GM12878 (cell line): Measurements from ENCODE around the gene HS3ST3B1. TPM values are rescaled to one million over a fixed set of nuclear protein-coding genes. Genes with fewer than 3 reads are reported as not detected.
A peak's percentile ranks its signal among the peaks of the same experiment; 100 is the strongest.

Source experiments
- ATAC-seq: fragments of 200-7000 bp; cut with Tn5 transposase; 3 replicates; pipeline ENCODE4 v1.9.1; 2020; ENCODE audit warnings: mild to moderate bottlenecking, moderate library complexity
- Bru-seq: library from RNA; stranded (reverse); fragments of 400-500 nt; gene quantifications from one replicate; lab custom pipeline; 2021; lab: Mats Ljungman, UMichigan
- BruChase-seq, 2 experiments: library from RNA; stranded (reverse); fragments of 400-500 nt; gene quantifications; one replicate each; lab custom pipeline; 2021; lab: Mats Ljungman, UMichigan
- BruUV-seq: library from RNA; stranded (reverse); fragments of 400-500 nt; replicated peaks from 2 replicates; lab custom pipeline; 2021; lab: Mats Ljungman, UMichigan
- CTCF ChIA-PET: fragments of 300-600 bp; sonication (Branson Sonifier 250); formaldehyde crosslinking; extraction: SDS; loops from one replicate; lab custom pipeline; 2021; ENCODE audit warnings: inconsistent platforms; lab: Yijun Ruan, JAX
- POLR2A ChIA-PET: fragments of 350-600 bp; formaldehyde crosslinking; extraction: SDS; loops from one replicate; lab custom pipeline; 2021; ENCODE audit warnings: inconsistent platforms; lab: Charles Lee
- RAD21 ChIA-PET: fragments of 300-600 bp; sonication (Branson Sonifier 250); formaldehyde crosslinking; loops from one replicate; lab custom pipeline; 2023; ENCODE audit warnings: antibody characterized with exemption; ENCODE audit not compliant: unreplicated experiment; lab: Charles Lee
- SMC1A ChIA-PET: fragments of 300-600 bp; sonication (Branson Sonifier 250); formaldehyde crosslinking; loops from one replicate; lab custom pipeline; 2023; ENCODE audit not compliant: unreplicated experiment, uncharacterized antibody; lab: Charles Lee
- DNase-seq: peaks from one replicate; pipeline ENCODE4 v3.0.0-alpha.2; 2011; ENCODE audit warnings: low read depth, low spot score
- FAIRE-seq: peaks from 3 replicates; lab custom pipeline; 2011; peaks lifted over from hg19 to GRCh38; lab: Jason Lieb, UNC
- H2AFZ ChIP-seq: 2 replicates; pipeline ENCODE4 v1.6.0; 2011; ENCODE audit warnings: low read depth, low read length, control low read depth; ENCODE audit not compliant: control insufficient read depth
- H3K27ac ChIP-seq: 2 replicates; pipeline ENCODE4 v1.5.1; 2011; ENCODE audit warnings: control low read depth; ENCODE audit not compliant: control insufficient read depth, insufficient read depth
- H3K27me3 ChIP-seq, 2 experiments: replicated peaks in 1 of 2; 2 replicates each; pipeline versions ENCODE4 v1.6.0 to v1.6.1; 2011; ENCODE audit warnings: low read length in 1 of 2; ENCODE audit not compliant: control insufficient read depth in 2 of 2, insufficient read depth in 2 of 2
- H3K36me3 ChIP-seq, 2 experiments: 2 replicates each; pipeline ENCODE4 v1.5.1; 2011; ENCODE audit warnings: low read length in 1 of 2; ENCODE audit not compliant: control insufficient read depth in 2 of 2, insufficient read depth in 2 of 2
- H3K4me1 ChIP-seq: 2 replicates; pipeline ENCODE4 v1.6.1; 2011; ENCODE audit warnings: mild to moderate bottlenecking, low read length, moderate library complexity, mixed read lengths; ENCODE audit not compliant: control insufficient read depth, insufficient read depth
- H3K4me2 ChIP-seq: 2 replicates; pipeline ENCODE4 v1.6.0; 2011; ENCODE audit warnings: control low read depth; ENCODE audit not compliant: control insufficient read depth, insufficient read depth
- H3K4me3 ChIP-seq: fragments of 200-600 bp; sonication (generic); 2 replicates; pipeline ENCODE4 v1.5.1; 2016
- H3K79me2 ChIP-seq: 2 replicates; pipeline ENCODE4 v1.6.0; 2011; ENCODE audit warnings: low read length; ENCODE audit not compliant: control insufficient read depth, insufficient read depth
- H3K9ac ChIP-seq: 2 replicates; pipeline ENCODE4 v1.8.0; 2011; ENCODE audit warnings: low read length, control low read depth, mixed read lengths; ENCODE audit not compliant: control insufficient read depth, insufficient read depth
- H3K9me3 ChIP-seq: replicated peaks from 3 replicates; pipeline ENCODE4 v1.5.1; 2011; ENCODE audit warnings: mild to moderate bottlenecking, low read length; ENCODE audit not compliant: control insufficient read depth, insufficient read depth
- H4K20me1 ChIP-seq: 2 replicates; pipeline ENCODE4 v1.6.0; 2011; ENCODE audit not compliant: control insufficient read depth, insufficient read depth
- ATF7 ChIP-seq: fragments of 450-650 bp; IDR thresholded peaks from 2 replicates; pipeline ENCODE4 v1.6.1; 2016; ENCODE audit warnings: low read depth, mild to moderate bottlenecking
- EP300 ChIP-seq, 2 experiments: fragments of 150-350 bp in 1 of 2; IDR thresholded peaks; 2 replicates each; pipeline ENCODE4 v1.6.1; 2011 to 2012; ENCODE audit warnings: low read depth in 2 of 2, low read length in 2 of 2, borderline replicate concordance in 1 of 2, improper control_type of control experiment in 1 of 2, inconsistent platforms in 1 of 2; ENCODE audit not compliant: control insufficient read depth in 1 of 2
- EZH2 ChIP-seq: IDR thresholded peaks from 2 replicates; pipeline ENCODE4 v1.6.1; 2012; ENCODE audit warnings: low read depth, mild to moderate bottlenecking, control low read depth, inconsistent platforms, low read length, borderline replicate concordance; ENCODE audit not compliant: control insufficient read depth
- HDGF ChIP-seq: fragments of 450-650 bp; IDR thresholded peaks from 2 replicates; pipeline ENCODE4 v1.6.1; 2016; ENCODE audit warnings: antibody characterized with exemption
- IRF5 ChIP-seq: fragments of 450-650 bp; IDR thresholded peaks from 2 replicates; pipeline ENCODE4 v1.6.1; 2017; ENCODE audit warnings: borderline replicate concordance
- MEF2B ChIP-seq: fragments of 450-650 bp; IDR thresholded peaks from 2 replicates; pipeline ENCODE4 v1.6.1; 2018; ENCODE audit warnings: mild to moderate bottlenecking, moderate library complexity; ENCODE audit not compliant: partially characterized antibody, poor library complexity, severe bottlenecking
- MTA2 ChIP-seq: fragments of 450-650 bp; IDR thresholded peaks from 2 replicates; pipeline ENCODE4 v1.6.1; 2016; ENCODE audit warnings: low read depth, mild to moderate bottlenecking, moderate library complexity
- PML ChIP-seq: IDR thresholded peaks from 2 replicates; pipeline ENCODE4 v1.6.1; 2012; ENCODE audit warnings: low read length, inconsistent platforms
- POU2F2 ChIP-seq: IDR thresholded peaks from 3 replicates; pipeline ENCODE4 v1.6.1; 2011; ENCODE audit warnings: low read depth, mild to moderate bottlenecking, low read length, borderline replicate concordance
- SIN3A ChIP-seq: IDR thresholded peaks from 2 replicates; pipeline ENCODE4 v1.6.1; 2012; ENCODE audit warnings: low read depth, low read length, improper control_type of control experiment
- SMAD5 ChIP-seq: IDR thresholded peaks from 2 replicates; pipeline ENCODE4 v1.6.1; 2016; ENCODE audit warnings: antibody characterized with exemption, low read depth
- SMARCA5 ChIP-seq: fragments of 450-650 bp; IDR thresholded peaks from 2 replicates; pipeline ENCODE4 v1.6.1; 2017; ENCODE audit warnings: mild to moderate bottlenecking
- SP1 ChIP-seq: IDR thresholded peaks from one replicate; pipeline ENCODE4 v1.6.1; 2011; ENCODE audit warnings: low read depth, low read length
- STAT1 ChIP-seq: fragments of 450-650 bp; conservative IDR thresholded peaks from 2 replicates; pipeline ENCODE4 v1.6.1; 2014; ENCODE audit warnings: antibody characterized with exemption, mild to moderate bottlenecking
- STAT3 ChIP-seq: IDR thresholded peaks from 2 replicates; pipeline ENCODE4 v1.6.1; 2011; ENCODE audit warnings: low read depth, low read length, improper control_type of control experiment
- WGBS: methylation state at CpG from one replicate; pipeline ENCODE4 v1.1.6; 2016; ENCODE audit warnings: low lambda C conversion rate; ENCODE audit not compliant: insufficient replicate concordance, insufficient coverage; ENCODE audit errors: missing lambda C conversion rate; 5-methylcytosine and 5-hydroxymethylcytosine counted together
- in situ Hi-C: fragments of 300-500 bp; cut with MboI; formaldehyde crosslinking; loops from 9 replicates; pipeline ENCODE4 v1.14.3; 2018; ENCODE audit warnings: mixed read lengths
- intact Hi-C: fragments of 100-400 bp; cut with micrococcal nuclease; formaldehyde crosslinking; loops from one replicate; pipeline ENCODE4 v1.14.2; 2022; ENCODE audit not compliant: unreplicated experiment
- long read RNA-seq, 2 experiments: library from polyadenylated mRNA; unstranded; transcript quantifications; one replicate each; pipeline ENCODE4 v2.0.0, GENCODE V29; 2019 to 2020
- polyA minus RNA-seq, 3 experiments: library from RNA; depleted of rRNA, polyadenylated mRNA; stranded (reverse); fragments of >200 nt; gene quantifications; 2 replicates each; pipeline ENCODE4 v1.2.3, GENCODE V29; 2011
- polyA plus RNA-seq, 11 experiments: library from polyadenylated mRNA; depleted of rRNA in 4 of 11; unstranded in 6 of 11; stranded (reverse) in 5 of 11; fragments of >200 nt; fragmentation: Nextera tagmentation in 4 of 11; fragmentation: Illumina TruSeq in 1 of 11; extraction: Ambion mirVana in 4 of 11; extraction: Trizol in 1 of 11; gene quantifications; 1 replicate in 1 of 11; 2 replicates in 10 of 11; pipeline versions ENCODE4 v1.2.1 to v1.2.3, GENCODE V29; 2011 to 2016; ENCODE audit warnings: inconsistent platforms in 2 of 11, missing spikeins in 2 of 11, low read depth in 1 of 11
- total RNA-seq, 4 experiments: library from RNA; depleted of rRNA in 3 of 4; stranded (reverse); fragments of >200 nt in 3 of 4; fragmentation: Illumina TruSeq in 1 of 4; extraction: Trizol in 1 of 4; gene quantifications; 2 replicates each; pipeline versions ENCODE4 v1.2.1 to v1.2.3, GENCODE V29; 2013 to 2021
- TF ChIP-seq, protein P1 (sequence below): fragments of 450-650 bp; IDR thresholded peaks from 2 replicates; pipeline ENCODE4 v1.6.1; 2016; ENCODE audit warnings: mild to moderate bottlenecking
- TF ChIP-seq, protein P2 (sequence below): IDR thresholded peaks from 2 replicates; pipeline ENCODE4 v1.6.1; 2011; ENCODE audit warnings: mild to moderate bottlenecking, low read depth, low read length, moderate library complexity; ENCODE audit not compliant: insufficient replicate concordance

Gene HS3ST3B1
- total RNA-seq (2013; cell fraction: nucleolus; rRNA removed): not detected in 2 replicates
- total RNA-seq (2014; rRNA removed) (0.06 and 0.11 TPM in 2 replicates), total RNA-seq (2014; rRNA removed; fragmentation: Illumina TruSeq; extraction: Trizol) (0.04 and 0.05 TPM in 2 replicates), total RNA-seq (2021) (0.11 and 0.13 TPM in 2 replicates), polyA plus RNA-seq (2011; rRNA removed) (0.03 TPM in 1 of 2 replicates, not detected in the other), polyA plus RNA-seq (2014; fragmentation: Illumina TruSeq; extraction: Trizol) (0.03 TPM in 1 of 2 replicates, not detected in the other), polyA plus RNA-seq (2014; fragmentation: Nextera tagmentation; extraction: Ambion mirVana) (under 1 TPM in 1 of 2 experiments, not detected in 1; 0.04 TPM), polyA plus RNA-seq (2014; rRNA removed) (0.14 TPM in 1 of 2 replicates, not detected in the other), polyA plus RNA-seq (2016; fragmentation: Nextera tagmentation; extraction: Ambion mirVana) (under 1 TPM in 1 of 2 experiments, not detected in 1; 0.08 TPM), polyA minus RNA-seq (2011; rRNA and poly(A)+ RNA removed) (not detected in 2 replicates), Bru-seq, nascent RNA (percentile 15 among the genes with signal in this experiment), BruChase-seq, experiment 1, labeled RNA remaining after a 6-hour chase (percentile 15 among the genes with signal in this experiment), BruChase-seq, experiment 2, labeled RNA remaining after a 2-hour chase (percentile 15 among the genes with signal in this experiment)
- polyA plus RNA-seq (2011; ENCODE audit: low read depth): 0.09 TPM
- polyA plus RNA-seq (2011; cell fraction: cytosol; rRNA removed): not detected in 2 replicates
- polyA plus RNA-seq (2011; cell fraction: nucleus; rRNA removed): 0.07 TPM in 1 of 2 replicates, not detected in the other
- polyA plus RNA-seq (2012): 0.14 and 0.16 TPM in 2 replicates
- not detected in 2 replicates for polyA minus RNA-seq (2011; cell fraction: cytosol; rRNA and poly(A)+ RNA removed)
- polyA minus RNA-seq (2011; cell fraction: nucleus; rRNA and poly(A)+ RNA removed): 0.10 TPM in 1 of 2 replicates, not detected in the other
- long read RNA-seq, experiment 1: 0 reads
- long read RNA-seq, experiment 2: 0 reads

- Histone ChIP-seq H3K9ac (peak within 1 kb of the TSS; percentile 34; the same call in 1 of the 2 replicates), H2AFZ (peak within 1 kb of the TSS; percentile 58), H4K20me1 (no peaks in the 10 kb centered on the region), H3K9me3 (peaks cover 3% of the 10 kb centered on the region; the same call in 1 of the 3 replicates), H3K4me2 (peak within 1 kb of the TSS; percentile 79), H3K36me3 (no peaks in the 10 kb centered on the region), H3K27ac (no peak within 1 kb of the TSS), H3K79me2 (no peaks in the 10 kb centered on the region), H3K4me3 (peak within 1 kb of the TSS; percentile 56), H3K27me3 (peaks cover 7 to 34% of the 10 kb centered on the region in 2 experiments), H3K4me1 (no peaks in the 10 kb centered on the region; the same call in 1 of the 2 replicates)
- 3% methylated on average over 29 of the region's 49 CpGs for WGBS
- BruUV-seq: no TSS peak
- peak; percentile 64 for ATAC-seq
- in situ Hi-C loops (no loop called here), intact Hi-C loops (no loop called here)
- ChIA-PET RAD21 (no interaction called here), POLR2A (no interaction called here), SMC1A (no interaction called here), CTCF (no interaction called here)
- FAIRE-seq: peak; percentile 44
- no peak for DNase-seq
- TF ChIP-seq SP1 (peak; percentile 62), IRF5 (no peak), HDGF (no peak), MEF2B (no peak), EZH2 (no peak), POU2F2 (peak; percentile 63; the same call in 2 of the 3 replicates), STAT3 (no peak), ATF7 (no peak), SMAD5 (no peak), EP300 (IDR thresholded peaks at IDR 0.05; ENCODE audit: borderline replicate concordance in 1 of 2, control insufficient read depth in 1 of 2, low read depth in 2 of 2, low read length in 2 of 2) (no peak), SIN3A (no peak), MTA2 (no peak), STAT1 (no peak), PML (no peak), SMARCA5 (no peak)
- TF ChIP-seq, protein P1, sequence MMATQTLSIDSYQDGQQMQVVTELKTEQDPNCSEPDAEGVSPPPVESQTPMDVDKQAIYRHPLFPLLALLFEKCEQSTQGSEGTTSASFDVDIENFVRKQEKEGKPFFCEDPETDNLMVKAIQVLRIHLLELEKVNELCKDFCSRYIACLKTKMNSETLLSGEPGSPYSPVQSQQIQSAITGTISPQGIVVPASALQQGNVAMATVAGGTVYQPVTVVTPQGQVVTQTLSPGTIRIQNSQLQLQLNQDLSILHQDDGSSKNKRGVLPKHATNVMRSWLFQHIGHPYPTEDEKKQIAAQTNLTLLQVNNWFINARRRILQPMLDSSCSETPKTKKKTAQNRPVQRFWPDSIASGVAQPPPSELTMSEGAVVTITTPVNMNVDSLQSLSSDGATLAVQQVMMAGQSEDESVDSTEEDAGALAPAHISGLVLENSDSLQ: peak; percentile 95
- TF ChIP-seq, protein P2, sequence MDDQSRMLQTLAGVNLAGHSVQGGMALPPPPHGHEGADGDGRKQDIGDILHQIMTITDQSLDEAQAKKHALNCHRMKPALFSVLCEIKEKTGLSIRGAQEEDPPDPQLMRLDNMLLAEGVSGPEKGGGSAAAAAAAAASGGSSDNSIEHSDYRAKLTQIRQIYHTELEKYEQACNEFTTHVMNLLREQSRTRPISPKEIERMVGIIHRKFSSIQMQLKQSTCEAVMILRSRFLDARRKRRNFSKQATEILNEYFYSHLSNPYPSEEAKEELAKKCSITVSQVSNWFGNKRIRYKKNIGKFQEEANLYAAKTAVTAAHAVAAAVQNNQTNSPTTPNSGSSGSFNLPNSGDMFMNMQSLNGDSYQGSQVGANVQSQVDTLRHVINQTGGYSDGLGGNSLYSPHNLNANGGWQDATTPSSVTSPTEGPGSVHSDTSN: peak; percentile 89
Measured at GRCh38 chr17:14300575-14301278, at the start of gene HS3ST3B1. Gene HS3ST3B1, plus strand, starts transcription at chr17:14301081. Its CDS starts 438 bp downstream, at chr17:14301519.
